ENCODE data around the gene LYRM4. TPM values are rescaled to one million over a fixed set of nuclear protein-coding genes. Genes with fewer than 3 reads are reported as not detected.
A peak's percentile ranks its signal among the peaks of the same experiment; 100 is the strongest.

LYRM4 gene
- total RNA-seq, 6 experiments from 2014 or later = 5.7 to 11.5 (median 8.5) TPM

DNA sequence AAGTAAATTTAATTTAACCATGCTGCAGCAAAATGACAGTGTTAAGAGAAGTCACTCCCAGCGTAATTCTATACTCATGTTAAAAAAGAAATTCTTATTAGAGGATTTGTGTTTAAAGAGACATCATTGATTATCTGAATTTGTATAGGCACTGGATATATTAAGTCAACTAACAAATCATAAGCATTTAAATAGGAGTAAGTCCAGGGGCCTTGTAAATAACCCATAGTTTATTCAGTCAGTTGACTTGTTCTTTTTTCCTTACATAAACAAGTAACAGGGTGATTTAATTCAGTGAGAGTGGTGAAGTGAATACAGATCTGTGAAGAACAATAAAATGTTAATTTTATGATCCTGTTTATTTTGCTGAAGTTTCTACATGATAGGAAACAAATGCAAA lies 22.4 kb downstream of the LYRM4 start:
- ATAC-seq = no peak
- no peak for DNase-seq
- no peak overlapping the region for H3K4me3 ChIP-seq
- no peaks in the 10 kb centered on the region for H3K27me3 ChIP-seq
- H3K27ac ChIP-seq = no peak overlapping the region
- intact Hi-C loops (cut with DNase I) = no loop called here
- no peak for TF ChIP-seq POLR2A (IDR thresholded peaks at IDR 0.05)
- TF ChIP-seq, protein P1, sequence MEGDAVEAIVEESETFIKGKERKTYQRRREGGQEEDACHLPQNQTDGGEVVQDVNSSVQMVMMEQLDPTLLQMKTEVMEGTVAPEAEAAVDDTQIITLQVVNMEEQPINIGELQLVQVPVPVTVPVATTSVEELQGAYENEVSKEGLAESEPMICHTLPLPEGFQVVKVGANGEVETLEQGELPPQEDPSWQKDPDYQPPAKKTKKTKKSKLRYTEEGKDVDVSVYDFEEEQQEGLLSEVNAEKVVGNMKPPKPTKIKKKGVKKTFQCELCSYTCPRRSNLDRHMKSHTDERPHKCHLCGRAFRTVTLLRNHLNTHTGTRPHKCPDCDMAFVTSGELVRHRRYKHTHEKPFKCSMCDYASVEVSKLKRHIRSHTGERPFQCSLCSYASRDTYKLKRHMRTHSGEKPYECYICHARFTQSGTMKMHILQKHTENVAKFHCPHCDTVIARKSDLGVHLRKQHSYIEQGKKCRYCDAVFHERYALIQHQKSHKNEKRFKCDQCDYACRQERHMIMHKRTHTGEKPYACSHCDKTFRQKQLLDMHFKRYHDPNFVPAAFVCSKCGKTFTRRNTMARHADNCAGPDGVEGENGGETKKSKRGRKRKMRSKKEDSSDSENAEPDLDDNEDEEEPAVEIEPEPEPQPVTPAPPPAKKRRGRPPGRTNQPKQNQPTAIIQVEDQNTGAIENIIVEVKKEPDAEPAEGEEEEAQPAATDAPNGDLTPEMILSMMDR (IDR thresholded peaks at IDR 0.05) = no peak
- H3K4me1 ChIP-seq = no peaks in the 10 kb centered on the region
- WGBS (ENCODE audit: insufficient coverage, low coverage, low lambda C conversion rate, missing lambda C conversion rate) = 92% methylated on average over 1 of the region's 1 CpG
- H3K36me3 ChIP-seq = no peaks in the 10 kb centered on the region
- H3K9me3 ChIP-seq = no peaks in the 10 kb centered on the region

DNA sequence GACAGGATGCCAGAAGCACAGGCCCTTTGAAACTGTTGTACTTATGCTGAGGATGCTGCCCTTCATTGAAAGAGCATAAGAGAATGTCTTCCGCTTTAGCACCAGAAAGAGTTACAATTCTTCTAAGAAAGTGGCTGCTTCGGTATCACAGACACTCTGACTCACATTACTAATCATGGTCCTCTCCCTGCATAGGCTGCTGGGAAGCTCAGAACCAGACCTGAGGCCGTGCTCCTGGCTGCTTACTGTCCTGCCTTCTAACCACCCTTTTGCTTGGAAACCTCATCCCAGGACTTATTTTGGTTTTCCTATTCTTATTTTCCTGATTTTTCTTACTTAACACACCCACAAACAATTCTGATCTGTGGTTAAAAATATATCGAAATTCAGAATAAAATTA lies 22.9 kb downstream of the LYRM4 start:
- DNase-seq = no peak
- intact Hi-C loops (cut with DNase I) = no loop called here
- Histone ChIP-seq H3K27me3 (no peaks in the 10 kb centered on the region), H3K36me3 (no peaks in the 10 kb centered on the region), H3K4me1 (no peaks in the 10 kb centered on the region), H3K9me3 (no peaks in the 10 kb centered on the region), H3K4me3 (no peak overlapping the region), H3K27ac (no peak overlapping the region)
- TF ChIP-seq, protein P1 (IDR thresholded peaks at IDR 0.05) = no peak
- no peak for TF ChIP-seq POLR2A (IDR thresholded peaks at IDR 0.05)
- WGBS (ENCODE audit: insufficient coverage, low coverage, low lambda C conversion rate, missing lambda C conversion rate) = 78% methylated on average over 3 of the region's 4 CpGs
- no peak for ATAC-seq

DNA sequence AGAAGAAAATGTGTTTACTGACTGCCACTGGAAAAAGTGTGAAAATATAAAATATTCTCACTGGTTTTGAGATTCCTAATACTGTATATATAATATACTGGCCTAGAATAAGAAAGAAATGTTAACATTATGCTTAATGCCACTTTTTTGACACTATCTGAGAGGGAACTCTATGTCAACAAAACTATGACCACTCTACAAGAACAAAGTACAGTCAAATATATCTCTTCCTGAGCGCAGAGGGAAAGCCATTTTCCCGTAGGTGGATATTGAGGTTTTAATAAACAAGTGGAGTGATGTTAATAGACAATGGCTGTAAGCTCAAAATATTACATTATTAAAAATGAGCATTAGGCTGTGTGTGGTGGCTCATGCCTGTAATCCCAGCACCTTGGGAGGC lies 24.9 kb downstream of the LYRM4 start:
- H3K4me3 ChIP-seq = no peak overlapping the region
- DNase-seq (no peak), ATAC-seq (peak in 1 of 4 donors; percentile 28)
- TF ChIP-seq, protein P1 (IDR thresholded peaks at IDR 0.05) = no peak
- TF ChIP-seq POLR2A (IDR thresholded peaks at IDR 0.05) = no peak
- no peak overlapping the region for H3K27ac ChIP-seq
- H3K4me1 ChIP-seq = no peaks in the 10 kb centered on the region
- intact Hi-C loops (cut with DNase I) = no loop called here
- 83% methylated on average over 2 of the region's 2 CpGs for WGBS (ENCODE audit: insufficient coverage, low coverage, low lambda C conversion rate, missing lambda C conversion rate)
- no peaks in the 10 kb centered on the region for H3K36me3 ChIP-seq
- no peaks in the 10 kb centered on the region for H3K9me3 ChIP-seq
- H3K27me3 ChIP-seq = no peaks in the 10 kb centered on the region

DNA sequence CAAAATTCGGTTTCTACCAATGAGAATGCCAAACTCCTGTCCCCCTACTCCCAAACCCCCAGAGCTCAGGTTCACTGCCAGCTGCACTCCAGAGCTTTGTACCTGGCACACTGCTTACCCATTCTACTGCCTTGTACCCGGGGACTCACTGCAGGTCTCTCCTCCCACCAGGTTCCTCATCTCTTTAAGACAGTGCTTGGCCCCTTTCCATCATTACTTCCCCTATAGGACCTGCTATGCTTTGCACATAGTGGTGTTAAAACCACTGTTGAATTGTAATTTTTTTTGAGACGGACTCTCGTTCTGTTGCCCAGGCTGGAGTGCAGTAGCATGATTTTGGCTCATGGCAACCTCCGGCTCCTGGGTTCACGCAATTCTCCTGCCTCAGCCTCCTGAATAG lies 25.9 kb downstream of the LYRM4 start:
- TF ChIP-seq POLR2A (IDR thresholded peaks at IDR 0.05) = no peak
- TF ChIP-seq, protein P1 (IDR thresholded peaks at IDR 0.05) = no peak
- Histone ChIP-seq H3K9me3 (no peaks in the 10 kb centered on the region), H3K4me1 (no peaks in the 10 kb centered on the region), H3K27me3 (no peaks in the 10 kb centered on the region), H3K27ac (no peak overlapping the region), H3K36me3 (no peaks in the 10 kb centered on the region), H3K4me3 (no peak overlapping the region)
- intact Hi-C loops (cut with DNase I) = no loop called here
- 79% methylated on average over 5 of the region's 6 CpGs for WGBS (ENCODE audit: insufficient coverage, low coverage, low lambda C conversion rate, missing lambda C conversion rate)
- DNase-seq = no peak
- peak in 3 of 4 donors; percentile 35 to 57 (median 43) for ATAC-seq

DNA sequence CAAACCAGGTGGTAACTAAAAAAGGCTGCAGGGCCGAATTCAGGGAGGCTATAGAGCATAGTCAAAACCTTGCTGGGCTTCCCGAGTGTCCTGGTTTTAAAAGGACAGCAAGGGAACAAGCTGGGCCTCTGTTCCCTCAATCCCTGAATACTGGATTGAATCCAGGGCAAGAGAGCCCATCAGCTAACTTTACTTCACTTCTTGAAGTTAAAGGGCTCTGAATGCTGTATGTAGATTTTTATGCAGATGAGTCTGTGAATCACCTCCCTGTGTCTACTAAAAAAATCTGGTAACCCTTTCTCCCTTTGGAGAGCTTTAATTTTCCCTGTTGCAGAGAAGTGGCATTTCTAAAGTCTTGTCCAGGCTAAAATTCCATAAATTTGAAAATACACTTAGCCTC lies 29.5 kb downstream of the LYRM4 start:
- ATAC-seq (no peak), DNase-seq (no peak)
- no peaks in the 10 kb centered on the region for H3K36me3 ChIP-seq
- WGBS (ENCODE audit: insufficient coverage, low coverage, low lambda C conversion rate, missing lambda C conversion rate) = 82% methylated on average over 2 of the region's 2 CpGs
- no peaks in the 10 kb centered on the region for H3K27me3 ChIP-seq
- intact Hi-C loops (cut with DNase I) = no loop called here
- no peaks in the 10 kb centered on the region for H3K9me3 ChIP-seq
- no peak overlapping the region for H3K27ac ChIP-seq
- H3K4me3 ChIP-seq = no peak overlapping the region
- no peaks in the 10 kb centered on the region for H3K4me1 ChIP-seq
- TF ChIP-seq POLR2A (IDR thresholded peaks at IDR 0.05) = no peak
- TF ChIP-seq, protein P1 (IDR thresholded peaks at IDR 0.05) = no peak

Data from right lobe of liver (tissue), 6 donors.